GM19438 (cell line): ENCODE results near the gene PRRT1.
A peak's percentile ranks its signal among the peaks of the same experiment; 100 is the strongest.

ENCODE experiments used
- ATAC-seq: cut with Tn5 transposase; IDR thresholded peaks from one replicate; pipeline ENCODE4 v1.9.1; 2021; ENCODE audit warnings: low read depth; ENCODE audit not compliant: unreplicated experiment

The PRRT1 gene

DNA sequence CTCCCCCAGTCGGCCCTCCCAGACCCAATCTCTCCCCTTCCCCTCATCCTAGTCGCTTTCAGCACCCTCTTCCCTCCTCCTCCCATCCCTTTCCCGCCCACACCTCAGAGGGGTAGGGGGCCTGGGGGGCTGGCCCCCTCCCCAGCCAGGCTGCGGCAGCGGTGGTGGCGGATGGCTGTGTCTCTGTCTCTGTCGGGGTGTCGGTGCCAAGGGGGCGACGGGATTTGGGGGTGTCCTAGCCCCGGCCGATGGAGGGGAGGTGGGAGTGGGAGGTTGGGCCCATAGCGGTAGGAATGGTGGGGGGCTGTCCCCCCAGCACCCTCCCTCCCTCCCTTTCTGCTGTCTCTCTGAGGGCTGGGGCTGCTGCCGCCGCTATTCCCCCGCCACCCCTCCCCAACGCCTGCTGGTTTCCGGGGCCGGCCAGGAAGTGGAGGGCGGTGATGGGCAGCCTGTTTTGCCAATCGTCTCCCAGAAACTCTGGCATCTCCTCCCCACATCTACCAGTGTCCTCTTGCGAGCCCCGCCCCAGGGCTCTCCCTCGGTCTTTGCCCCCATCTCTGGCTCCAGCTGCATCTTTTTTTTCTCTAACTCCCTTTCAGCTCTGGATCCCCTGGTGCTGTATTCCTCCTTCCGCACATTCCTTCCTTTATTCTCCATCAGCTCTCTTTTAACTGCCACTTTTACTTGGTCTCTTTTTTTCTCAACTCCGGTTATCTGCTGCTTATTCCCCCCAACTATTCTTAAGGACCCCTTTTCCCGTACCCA lies 24.2 kb upstream of the PRRT1 start, which contains the start of gene AGPAT1:
TSS of gene AGPAT1 (minus strand) at position 374 of the 765 bp plus-strand sequence. CDS start 4,588 bp downstream, outside the sequence.
- ATAC-seq, result peak; percentile 39

DNA sequence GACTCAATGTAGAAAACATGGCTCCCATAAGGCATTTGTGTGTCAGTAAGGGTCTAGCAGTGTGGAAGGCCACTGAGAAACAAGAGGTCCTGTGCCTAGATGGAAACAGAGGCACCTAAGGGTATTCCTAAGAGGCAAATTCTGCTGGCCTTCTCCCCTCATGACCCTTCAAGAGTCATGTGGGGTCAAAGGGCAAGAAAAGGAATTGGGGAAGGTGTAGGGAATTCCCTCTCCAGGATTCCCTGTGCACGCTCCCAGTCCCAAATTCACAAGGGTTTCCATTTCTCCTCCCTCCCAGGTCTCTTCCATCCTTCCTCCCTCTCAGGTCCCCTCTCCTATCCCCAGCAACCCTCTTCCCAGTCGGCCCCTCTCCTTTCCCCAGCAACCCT lies 23.6 kb upstream of the PRRT1 start:
- no peak for ATAC-seq

DNA sequence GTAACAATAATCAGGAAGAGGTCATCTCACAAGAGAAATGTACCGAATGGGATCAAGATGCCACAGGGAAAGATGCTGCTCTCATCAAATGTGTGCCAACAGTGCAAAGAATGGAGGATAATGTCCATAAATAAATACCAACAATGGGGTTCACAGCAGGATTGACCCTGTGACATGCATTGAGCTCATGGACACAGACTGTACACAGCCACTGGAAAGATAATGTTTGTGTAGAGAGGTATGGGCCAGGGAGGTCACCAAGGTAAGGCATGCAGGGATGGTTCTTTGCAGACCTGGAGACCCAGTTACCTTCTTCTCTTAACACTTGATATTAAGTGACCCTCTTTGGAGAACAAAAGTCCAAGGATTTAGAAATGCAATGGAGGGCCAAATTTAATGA lies 22.7 kb upstream of the PRRT1 start:
- ATAC-seq, result no peak

DNA sequence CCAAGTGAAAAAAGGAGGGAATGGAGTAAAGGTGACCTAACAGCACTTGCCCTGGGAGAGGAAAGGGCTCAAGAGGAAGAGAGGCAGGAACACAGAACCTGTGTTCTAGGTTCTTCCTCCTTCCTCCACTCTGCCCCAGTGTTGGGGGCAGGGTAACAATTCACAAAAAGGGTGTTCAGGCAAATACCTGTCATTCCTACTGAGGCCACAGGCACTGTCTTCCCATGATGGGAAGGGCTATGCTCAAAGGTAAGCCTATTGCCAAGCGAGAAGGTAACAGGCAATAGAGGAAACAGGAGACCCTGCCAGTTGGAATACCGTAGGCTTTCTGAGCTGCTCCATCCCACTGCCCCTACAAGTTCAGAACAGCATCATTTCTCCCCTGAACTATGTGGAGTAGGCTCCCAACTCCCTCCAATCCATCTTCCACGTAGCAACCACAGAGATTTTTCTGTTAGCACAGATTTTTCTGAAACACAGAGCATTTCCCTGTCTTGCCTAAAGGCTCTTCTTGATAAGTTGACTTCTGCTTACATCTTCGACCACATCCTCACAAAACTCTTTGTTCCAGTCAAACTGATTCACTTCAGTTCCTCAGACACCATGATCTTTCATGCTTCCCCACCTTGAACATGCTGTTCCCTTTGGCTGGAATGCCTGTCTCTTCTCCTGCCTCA lies 21.4 kb upstream of the PRRT1 start:
- no peak for ATAC-seq

DNA sequence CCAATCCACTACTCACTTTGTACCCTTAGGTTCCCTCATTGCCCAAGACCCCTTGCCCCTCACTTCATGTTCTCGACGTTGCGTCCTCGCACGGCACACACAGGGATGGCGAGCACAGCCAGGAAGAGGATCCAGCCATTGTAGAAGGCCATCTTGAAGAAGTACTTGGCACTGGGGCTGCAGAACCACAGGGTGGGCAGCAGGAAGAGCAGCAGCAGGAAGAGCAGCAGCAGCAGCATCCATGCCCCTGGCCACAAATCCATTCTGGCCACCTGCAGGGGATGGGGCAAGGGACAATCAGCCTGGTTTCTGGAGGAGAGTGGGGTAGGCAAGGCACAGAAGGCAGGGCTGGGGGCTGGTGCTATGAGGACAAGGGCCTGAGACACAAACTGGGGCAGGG lies 19.5 kb upstream of the PRRT1 start:
- no peak for ATAC-seq

DNA sequence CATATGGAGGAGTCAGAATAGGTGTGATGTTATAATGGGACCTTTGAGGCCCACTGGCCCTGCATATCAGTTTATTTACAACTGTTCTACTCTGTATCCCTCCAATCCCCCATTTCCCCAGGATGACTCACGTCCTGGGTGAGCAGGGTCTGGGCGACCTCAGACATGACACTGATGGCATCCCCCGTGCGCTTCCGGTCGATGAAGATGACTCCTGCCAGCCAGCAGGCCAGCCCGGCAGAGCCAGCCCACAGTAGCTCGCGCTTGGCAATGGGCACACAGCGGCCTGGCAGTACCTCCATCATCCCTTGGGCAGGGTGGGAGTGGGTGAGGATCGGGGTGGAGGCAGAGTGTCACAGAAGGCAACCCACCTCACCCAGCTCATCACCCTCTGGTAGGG lies 18.6 kb upstream of the PRRT1 start:
- no peak for ATAC-seq

DNA sequence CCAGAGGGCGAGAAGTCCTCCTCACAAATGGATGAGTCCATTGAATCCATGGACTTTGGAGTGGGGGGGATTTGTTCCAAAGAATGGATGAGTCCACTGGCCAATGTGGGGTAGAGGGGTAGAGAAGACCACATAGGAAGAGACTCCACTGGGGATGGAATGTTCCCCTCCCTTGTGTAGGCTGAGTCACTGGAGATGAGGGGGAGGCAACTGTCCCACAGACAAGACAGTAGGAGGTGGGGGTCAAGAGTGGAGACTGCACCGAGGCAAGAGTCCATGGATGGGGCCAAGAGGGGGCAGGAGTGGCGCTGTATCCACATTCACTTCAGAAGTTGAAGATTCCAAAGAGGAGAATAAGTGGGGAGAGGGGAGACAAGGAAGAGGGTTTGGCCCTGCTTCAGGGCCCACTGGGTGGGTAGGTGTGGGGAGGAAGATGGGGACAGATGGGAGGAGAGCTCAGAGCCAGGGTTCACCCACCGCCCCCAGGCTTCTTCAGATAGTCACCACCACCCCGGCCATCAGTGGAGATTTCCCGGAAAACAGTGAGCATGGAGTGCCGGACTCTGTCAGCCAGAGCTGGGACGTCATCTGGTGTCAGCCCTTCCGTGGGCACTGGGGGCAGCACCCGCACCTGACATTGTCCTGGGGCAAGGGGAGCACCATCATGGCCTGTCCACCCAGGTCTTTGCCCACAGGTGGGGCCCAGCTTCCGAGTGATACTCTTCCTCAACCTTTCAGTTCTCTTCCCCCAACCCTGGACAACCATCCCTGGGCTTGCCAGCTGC lies 17.3 kb upstream of the PRRT1 start:
- ATAC-seq, result no peak

DNA sequence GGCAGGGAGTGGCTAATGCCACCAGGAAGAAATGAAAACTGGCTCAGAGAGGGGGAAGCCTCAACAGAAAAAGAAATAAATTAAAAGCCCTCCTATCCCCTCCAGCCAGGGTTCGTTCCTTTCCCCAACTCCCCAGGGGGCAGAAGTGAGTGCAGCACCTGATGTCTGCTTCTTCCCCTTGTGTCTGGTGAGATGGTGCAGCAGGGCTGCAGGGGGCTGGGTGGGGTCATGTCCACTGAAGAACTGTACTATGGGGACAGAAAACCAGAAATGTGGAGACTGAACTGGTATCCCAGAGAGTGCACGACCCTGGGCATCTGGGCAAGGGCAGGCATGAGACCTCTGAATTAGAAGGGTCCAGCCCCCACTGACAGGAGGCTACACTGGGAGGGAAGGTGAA lies 16.6 kb upstream of the PRRT1 start:
- ATAC-seq, result no peak

DNA sequence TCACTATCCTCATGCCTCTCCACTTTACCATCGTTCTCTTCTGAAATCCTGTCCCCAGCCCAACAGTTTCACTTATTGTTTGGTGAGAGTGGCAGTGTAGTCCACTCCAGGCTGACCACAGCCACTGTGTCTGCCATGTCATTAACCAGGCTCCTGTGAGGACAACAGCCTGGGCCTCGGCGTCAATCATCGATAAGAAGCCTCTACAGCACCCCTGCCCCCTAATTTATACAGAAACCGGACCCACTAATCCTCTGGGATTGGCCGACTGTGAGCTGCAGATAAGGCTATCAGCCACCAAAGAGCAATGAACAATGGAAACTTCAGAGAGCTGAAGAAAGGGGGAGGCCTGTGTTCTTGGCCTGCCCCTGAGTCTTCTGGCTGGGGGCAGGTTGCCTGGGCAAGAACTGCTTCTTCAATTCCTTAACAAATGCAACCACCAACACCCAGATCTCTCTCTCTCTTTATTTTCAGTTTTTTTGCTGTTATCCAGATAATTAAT lies 16.1 kb upstream of the PRRT1 start:
- ATAC-seq, result no peak

DNA sequence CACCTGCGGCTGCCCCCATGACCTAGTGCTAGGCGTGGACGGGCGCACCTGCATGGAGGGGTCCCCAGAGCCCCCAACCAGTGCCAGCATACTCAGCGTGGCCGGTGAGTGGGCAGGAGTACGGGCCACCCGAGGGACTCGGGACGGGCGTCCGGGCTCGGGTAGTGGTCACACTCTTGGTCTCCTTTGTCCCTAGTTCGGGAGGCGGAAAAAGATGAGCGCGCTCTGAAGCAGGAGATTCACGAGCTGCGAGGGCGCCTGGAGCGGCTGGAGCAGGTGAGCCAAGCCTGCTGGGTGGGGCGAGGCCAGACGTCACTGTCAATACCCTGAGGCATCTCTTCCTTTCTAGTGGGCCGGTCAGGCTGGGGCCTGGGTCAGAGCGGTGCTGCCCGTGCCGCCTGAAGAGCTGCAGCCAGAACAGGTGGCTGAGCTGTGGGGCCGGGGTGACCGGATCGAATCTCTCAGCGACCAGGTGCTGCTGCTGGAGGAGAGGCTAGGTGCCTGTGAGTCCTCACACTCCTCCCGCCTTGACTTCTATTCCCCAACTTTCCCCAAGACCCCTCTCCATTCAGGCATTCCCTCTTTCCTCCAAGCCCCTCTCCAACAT lies 15.5 kb upstream of the PRRT1 start:
- no peak for ATAC-seq

DNA sequence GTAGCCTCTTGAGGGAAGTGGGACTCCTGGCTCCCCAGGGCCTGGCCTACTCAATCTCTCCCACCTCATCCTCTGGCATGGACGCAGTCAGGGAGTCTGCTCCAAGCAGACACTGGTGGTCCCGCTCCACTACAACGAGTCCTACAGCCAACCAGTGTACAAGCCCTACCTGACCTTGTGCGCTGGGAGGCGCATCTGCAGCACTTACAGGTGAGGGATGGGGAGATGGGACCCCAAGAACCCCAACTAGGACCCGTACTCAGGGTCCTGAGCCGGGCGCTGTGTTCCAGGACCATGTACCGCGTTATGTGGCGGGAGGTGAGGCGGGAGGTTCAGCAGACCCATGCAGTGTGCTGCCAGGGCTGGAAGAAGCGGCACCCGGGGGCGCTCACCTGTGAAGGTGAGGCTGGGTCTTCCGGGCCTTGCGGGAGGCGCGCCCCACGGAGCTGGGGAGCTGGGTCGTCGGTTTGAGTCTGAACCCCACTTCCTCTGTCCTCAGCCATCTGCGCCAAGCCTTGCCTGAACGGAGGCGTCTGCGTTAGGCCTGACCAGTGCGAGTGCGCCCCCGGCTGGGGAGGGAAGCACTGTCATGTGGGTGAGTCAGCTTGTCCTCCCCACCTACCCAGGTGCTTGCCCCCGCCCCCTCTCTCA lies 14.8 kb upstream of the PRRT1 start:
- no peak for ATAC-seq

DNA sequence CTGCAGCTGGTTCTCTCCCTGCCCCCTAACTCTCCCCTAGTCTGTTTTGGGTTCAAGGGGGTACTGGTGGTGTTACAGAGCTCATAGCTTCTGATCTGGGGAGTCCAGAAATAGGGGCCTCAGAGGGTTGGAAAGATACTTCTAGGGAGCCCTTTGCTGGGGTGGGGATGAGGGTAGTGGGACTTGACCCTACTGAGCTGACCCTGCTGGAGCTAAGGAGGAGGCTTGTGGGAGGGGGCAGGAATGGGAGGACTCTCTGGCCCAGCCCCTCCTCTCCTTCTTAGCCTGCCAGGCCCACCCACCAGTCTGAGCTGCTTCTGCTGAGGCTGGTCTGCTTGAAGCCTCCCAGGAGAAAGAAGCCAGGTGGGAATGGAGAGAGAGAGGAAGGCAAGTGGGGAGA lies 12.6 kb upstream of the PRRT1 start, which contains the start of gene EGFL8:
TSS of gene EGFL8 (plus strand) at position 301 of the 400 bp plus-strand sequence. CDS start 1,571 bp downstream, outside the sequence.
- no peak for ATAC-seq

DNA sequence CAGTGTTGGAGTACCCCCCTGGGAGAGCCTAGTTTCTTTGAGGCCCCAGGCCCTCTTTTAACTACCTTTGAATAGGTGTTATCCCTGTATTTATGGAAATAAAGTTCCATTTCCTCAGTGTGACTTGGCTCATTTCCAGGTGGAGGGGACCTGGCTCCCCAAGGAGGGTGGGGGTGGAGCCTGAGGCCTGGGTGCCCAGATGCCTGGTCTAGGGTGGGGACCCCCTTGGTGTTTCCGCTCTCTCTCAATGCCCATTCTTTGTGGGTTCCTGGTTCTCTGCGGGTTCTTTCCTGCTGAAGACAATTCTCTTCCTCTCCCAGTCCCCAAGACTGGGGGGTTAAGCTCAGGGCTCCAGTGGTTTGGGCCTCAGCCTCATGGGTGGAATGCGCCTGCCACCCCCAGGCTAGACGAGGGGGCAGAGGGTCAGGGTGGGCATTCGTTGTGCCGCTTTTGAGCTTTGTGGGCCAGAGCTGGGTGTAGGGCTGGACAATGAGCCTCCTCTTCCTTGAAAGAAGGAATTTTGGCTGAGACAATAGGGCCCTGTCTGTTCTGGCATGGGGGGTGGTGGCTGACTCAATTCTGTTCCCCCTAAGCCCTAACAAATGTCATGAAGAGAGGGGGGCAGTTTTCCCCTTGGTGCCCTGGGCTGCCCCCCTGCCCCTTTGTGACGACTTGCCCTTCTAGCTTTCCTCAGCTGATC lies 12.0 kb upstream of the PRRT1 start:
- no peak for ATAC-seq

DNA sequence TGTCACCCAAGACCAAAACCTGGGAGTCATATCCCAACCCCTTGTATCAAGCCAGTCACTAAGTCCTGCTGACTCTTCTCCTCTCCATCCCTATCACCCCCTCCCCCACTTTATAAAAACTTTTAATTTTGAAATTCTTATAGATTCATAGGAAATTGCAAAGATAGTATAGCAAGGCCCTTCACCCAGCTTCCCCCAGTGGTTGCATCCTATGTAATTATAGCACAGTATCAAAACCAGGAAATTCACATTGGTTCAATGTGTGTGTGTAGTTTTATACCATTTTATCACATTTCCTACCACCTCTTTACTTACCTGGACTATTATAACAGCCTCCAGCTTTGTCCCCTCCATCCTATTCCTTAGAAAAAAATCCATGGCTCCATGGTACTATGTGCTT lies 6.3 kb upstream of the PRRT1 start:
- no peak for ATAC-seq

DNA sequence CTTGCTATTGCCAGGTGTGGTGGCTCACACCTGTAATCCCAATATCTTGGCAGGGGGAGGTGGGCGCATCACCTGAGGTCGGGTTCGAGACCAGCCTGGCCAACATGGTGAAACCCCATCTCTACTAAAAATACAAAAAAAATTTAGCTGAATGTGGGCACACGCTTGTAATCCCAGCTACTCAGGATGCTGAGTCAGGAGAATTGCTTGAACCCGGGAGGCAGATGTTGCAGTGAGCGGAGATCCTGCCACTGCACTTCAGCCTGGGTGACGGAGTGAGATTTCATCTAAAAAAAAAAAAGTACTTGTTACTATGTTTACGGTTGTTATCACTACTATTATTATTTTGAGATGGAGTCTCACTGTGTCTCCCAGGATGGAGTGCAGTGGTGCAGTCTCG lies 5.2 kb upstream of the PRRT1 start:
- ATAC-seq, result no peak

DNA sequence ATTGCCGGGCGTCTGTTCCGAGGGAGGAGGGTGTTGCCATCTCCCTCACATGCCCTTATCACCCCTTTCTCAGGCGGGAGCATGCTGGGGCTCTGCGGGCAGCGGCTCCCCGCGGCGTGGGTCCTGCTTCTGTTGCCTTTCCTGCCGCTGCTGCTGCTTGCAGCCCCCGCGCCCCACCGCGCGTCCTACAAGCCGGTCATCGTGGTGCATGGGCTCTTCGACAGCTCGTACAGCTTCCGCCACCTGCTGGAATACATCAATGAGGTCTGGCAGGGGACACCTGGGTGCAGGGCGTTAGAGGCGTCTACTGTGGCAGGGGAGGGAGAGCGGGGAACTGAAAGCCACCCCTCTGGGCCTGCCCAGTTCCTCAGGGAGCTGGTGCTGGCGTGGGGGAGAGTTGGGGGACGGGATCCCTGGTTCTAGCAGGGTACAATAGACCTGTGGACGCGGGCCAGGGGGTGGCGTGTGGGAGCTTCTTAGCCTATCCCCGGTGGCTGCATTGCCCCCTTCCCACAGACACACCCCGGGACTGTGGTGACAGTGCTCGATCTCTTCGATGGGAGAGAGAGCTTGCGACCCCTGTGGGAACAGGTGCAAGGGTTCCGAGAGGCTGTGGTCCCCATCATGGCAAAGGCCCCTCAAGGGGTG lies 2.9 kb upstream of the PRRT1 start:
- ATAC-seq, result no peak

DNA sequence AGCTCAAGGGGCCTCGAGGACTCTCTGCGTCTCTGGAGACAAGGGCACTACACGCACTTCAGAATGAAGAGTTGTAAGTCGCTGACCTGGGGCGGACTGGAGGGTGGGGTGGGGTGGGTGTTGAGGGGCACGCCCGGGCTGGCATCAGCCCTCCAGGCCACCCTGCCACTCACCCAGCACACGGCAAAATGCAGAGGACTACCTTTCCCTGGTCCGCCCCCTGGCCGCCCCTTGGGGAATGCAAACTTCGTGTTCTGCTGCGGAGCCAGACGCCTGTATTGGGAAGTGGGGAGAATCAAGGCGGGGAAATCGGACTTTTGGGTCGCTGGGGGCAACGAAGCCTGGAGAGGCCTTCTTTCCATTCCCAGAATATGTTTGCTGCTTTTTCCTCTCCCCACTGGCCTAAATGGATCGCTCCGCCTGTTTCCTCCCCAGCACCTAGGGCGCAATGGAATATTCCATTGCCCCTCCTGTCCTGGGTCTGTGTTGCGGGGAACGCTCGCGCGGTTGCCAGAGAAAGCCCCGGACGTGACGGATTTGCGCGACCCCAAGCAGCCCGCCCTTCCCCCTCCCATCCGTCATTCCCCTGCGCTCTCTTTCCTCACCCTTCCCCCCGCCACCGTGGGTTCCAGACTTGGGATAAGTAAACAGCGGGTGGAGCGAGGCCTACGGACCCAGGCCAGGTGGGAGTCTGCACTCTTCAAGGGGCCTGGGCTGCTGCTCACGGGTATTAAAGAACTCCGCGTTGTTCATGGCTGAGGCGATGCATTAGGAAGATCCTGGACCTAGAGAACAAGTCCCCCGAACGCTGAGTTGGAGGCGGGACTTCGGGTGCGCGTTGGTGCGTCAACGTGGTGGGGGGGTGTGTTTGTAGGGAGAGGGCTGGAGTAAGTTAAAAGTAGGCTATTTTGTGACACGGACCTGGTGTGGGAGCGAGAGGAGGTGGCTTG lies 2.1 kb upstream of the PRRT1 start, which contains the start of gene PPT2:
TSS of gene PPT2 (plus strand) at position 578 of the 950 bp plus-strand sequence. CDS start 454 bp downstream, outside the sequence.
- ATAC-seq, result no peak
